ENCODE data around the gene ICOS.
"Not testable (repeated sequence)": the region's sequence is repeated elsewhere in the genome, so short reads cannot be mapped to it uniquely, and the experiment has no call there.

The ICOS gene

GRCh38 chr2:203918839-203919238 is 17.7 kb upstream of the ICOS start:
- DNase-seq, result no peak

GRCh38 chr2:203925512-203926158 is 10.9 kb upstream of the ICOS start:
- no peak for DNase-seq

GRCh38 chr2:203928849-203929248 is 7.7 kb upstream of the ICOS start:
- DNase-seq, result no peak

GRCh38 chr2:203931262-203931661 is 5.3 kb upstream of the ICOS start:
- not testable (repeated sequence) for DNase-seq

GRCh38 chr2:203934041-203934492 is 2.5 kb upstream of the ICOS start:
- DNase-seq, result no peak

- no peak for DNase-seq
These were observed 1.7 kb upstream of the ICOS start for GRCh38 chr2:203934711-203935438.

- no peak for DNase-seq
These were observed 995 bp upstream of the ICOS start for GRCh38 chr2:203935568-203935967.

- no peak for DNase-seq
These were observed 386 bp downstream of the ICOS start for GRCh38 chr2:203936949-203937348.

GRCh38 chr2:203937788-203938187 is 1.2 kb downstream of the ICOS start:
- no peak for DNase-seq

- no peak for DNase-seq
These were observed 3.5 kb downstream of the ICOS start for GRCh38 chr2:203940039-203940438.

- DNase-seq, result not testable (repeated sequence)
These were observed 7.2 kb downstream of the ICOS start for GRCh38 chr2:203943493-203944382.

GRCh38 chr2:203948733-203949132 is 12.2 kb downstream of the ICOS start:
- no peak for DNase-seq

- DNase-seq, result no peak
These were observed 12.7 kb downstream of the ICOS start for GRCh38 chr2:203949228-203949627.

- peak; percentile 30 for DNase-seq
These were observed 14.9 kb downstream of the ICOS start for GRCh38 chr2:203951366-203951902.

- DNase-seq, result no peak
These were observed 22.7 kb downstream of the ICOS start for GRCh38 chr2:203959265-203959664.

- DNase-seq, result no peak
These were observed 23.1 kb downstream of the ICOS start for GRCh38 chr2:203959672-203960071.

- DNase-seq, result no peak
These were observed 24.2 kb downstream of the ICOS start for GRCh38 chr2:203960811-203961210.

- not testable (repeated sequence) for DNase-seq
These were observed 28.6 kb downstream of the ICOS start for GRCh38 chr2:203965190-203965589.

GRCh38 chr2:203971251-203971650 is 34.7 kb downstream of the ICOS start:
- no peak for DNase-seq

GRCh38 chr2:203972066-203972465 is 35.5 kb downstream of the ICOS start:
- DNase-seq, result no peak

GRCh38 chr2:203973000-203973399 is 36.4 kb downstream of the ICOS start:
- no peak for DNase-seq

GRCh38 chr2:203973676-203974075 is 37.1 kb downstream of the ICOS start:
- no peak for DNase-seq

- DNase-seq, result no peak
These were observed 39.3 kb downstream of the ICOS start for GRCh38 chr2:203975912-203976311.
